Endometrium (tissue), 2 donors: ENCODE data around the gene ENDOU.

Experiments
- FAIRE-seq: peaks from 2 replicates; lab custom pipeline; 2012; peaks lifted over from hg19 to GRCh38; lab: Jason Lieb, UNC
- donor health status: control.
- donor health status: control.

Gene ENDOU

GRCh38 chr12:47757840-47758583, 32.7 kb upstream of the ENDOU start:
- FAIRE-seq = no peak

- no peak for FAIRE-seq
Measured at GRCh38 chr12:47757364-47757839, 32.1 kb upstream of the ENDOU start.

- FAIRE-seq = no peak
Measured at GRCh38 chr12:47755655-47756562, 30.6 kb upstream of the ENDOU start.

- no peak for FAIRE-seq
Measured at GRCh38 chr12:47754881-47755280, 29.6 kb upstream of the ENDOU start.

- no peak for FAIRE-seq
Measured at GRCh38 chr12:47754126-47754525, 28.8 kb upstream of the ENDOU start.

- no peak for FAIRE-seq
Measured at GRCh38 chr12:47753021-47754001, 28.0 kb upstream of the ENDOU start.

GRCh38 chr12:47752552-47752951, 27.3 kb upstream of the ENDOU start:
- no peak for FAIRE-seq

- no peak for FAIRE-seq
Measured at GRCh38 chr12:47752121-47752520, 26.8 kb upstream of the ENDOU start.

GRCh38 chr12:47751561-47751960, 26.3 kb upstream of the ENDOU start:
- FAIRE-seq = no peak

GRCh38 chr12:47750916-47751470, 25.7 kb upstream of the ENDOU start:
- FAIRE-seq = no peak

- no peak for FAIRE-seq
Measured at GRCh38 chr12:47750229-47750798, 25.0 kb upstream of the ENDOU start.

- FAIRE-seq = no peak
Measured at GRCh38 chr12:47748899-47749298, 23.6 kb upstream of the ENDOU start.

GRCh38 chr12:47748507-47748828, 23.2 kb upstream of the ENDOU start:
- no peak for FAIRE-seq

- no peak for FAIRE-seq
Measured at GRCh38 chr12:47747596-47748506, 22.6 kb upstream of the ENDOU start.

- no peak for FAIRE-seq
Measured at GRCh38 chr12:47747126-47747525, 21.8 kb upstream of the ENDOU start.

GRCh38 chr12:47746523-47746922, 21.2 kb upstream of the ENDOU start:
- FAIRE-seq = no peak

- FAIRE-seq = no peak
Measured at GRCh38 chr12:47746073-47746472, 20.8 kb upstream of the ENDOU start.

GRCh38 chr12:47745485-47746041, 20.3 kb upstream of the ENDOU start:
- FAIRE-seq = no peak

GRCh38 chr12:47744778-47745436, 19.6 kb upstream of the ENDOU start:
- no peak for FAIRE-seq
